Left lung (tissue), 10 donors: Measurements from ENCODE around the gene SLC47A2. TPM values are rescaled to one million over a fixed set of nuclear protein-coding genes. Genes with fewer than 3 reads are reported as not detected.

ENCODE experiments used
- ATAC-seq: fragments of 200-7000 bp; cut with Tn5 transposase; one replicate; pipeline ENCODE4 v1.9.1; 2020; ENCODE audit warnings: moderate library complexity
- DNase-seq, 4 donors: peaks; one replicate each; pipeline ENCODE4 v3.0.0-alpha.2; 2013 to 2020
- H3K27ac ChIP-seq, 2 donors: fragments of 200-600 bp; sonication (generic) in 1 of 2; one replicate each; pipeline versions ENCODE4 v1.5.0 to v1.8.0; 2020 to 2021
- H3K27me3 ChIP-seq, 2 donors: fragments of 200-600 bp; sonication (generic) in 1 of 2; one replicate each; pipeline versions ENCODE4 v1.5.0 to v1.8.0; 2020 to 2021
- H3K36me3 ChIP-seq, 2 donors: fragments of 200-600 bp; sonication (generic) in 1 of 2; one replicate each; pipeline versions ENCODE4 v1.5.0 to v1.8.0; 2020 to 2021
- H3K4me1 ChIP-seq, 2 donors: fragments of 200-600 bp; one replicate each; pipeline ENCODE4 v1.8.0; 2021
- H3K4me3 ChIP-seq, 2 donors: fragments of 200-600 bp; sonication (generic) in 1 of 2; one replicate each; pipeline versions ENCODE4 v1.5.0 to v1.8.0; 2020 to 2021; ENCODE audit warnings: mild to moderate bottlenecking in 1 of 2
- H3K9me3 ChIP-seq, 2 donors: fragments of 200-600 bp; sonication (generic) in 1 of 2; one replicate each; pipeline versions ENCODE4 v1.5.0 to v1.8.0; 2020 to 2021
- intact Hi-C, 2 donors: fragments of 100-400 bp; cut with DNase I; formaldehyde crosslinking; loops; one replicate each; pipeline versions ENCODE4 v1.11.2 to v1.14.2; 2022
- polyA plus RNA-seq, 6 donors: library from polyadenylated mRNA; unstranded; fragments of 120-200 nt; gene quantifications; one replicate each; pipeline ENCODE4 v1.2.1, GENCODE V29; 2013; ENCODE audit not compliant: insufficient read length in 6 of 6
- total RNA-seq, 2 donors: library from RNA; stranded (reverse); fragmentation: NEBNext Ultra II Directional; extraction: Animal tissue kit (Norgen Biotek cat#: 25700); gene quantifications; one replicate each; pipeline ENCODE4 v1.2.1, GENCODE V29; 2021
- TF ChIP-seq, protein P1 (sequence below), 2 donors: fragments of 200-600 bp; sonication (generic) in 1 of 2; IDR thresholded peaks; one replicate each; pipeline versions ENCODE4 v1.5.0 to v1.8.0; 2021; ENCODE audit warnings: antibody characterized with exemption in 2 of 2
- donor health status: DM: no; HTN: yes; CAD: no.
- donor health status: DM: no; HTN: no; CAD: no.

The SLC47A2 gene
- total and polyA plus RNA-seq, 8 donors = 0.20 to 0.60 (median 0.41) TPM; not detected in 2

DNA sequence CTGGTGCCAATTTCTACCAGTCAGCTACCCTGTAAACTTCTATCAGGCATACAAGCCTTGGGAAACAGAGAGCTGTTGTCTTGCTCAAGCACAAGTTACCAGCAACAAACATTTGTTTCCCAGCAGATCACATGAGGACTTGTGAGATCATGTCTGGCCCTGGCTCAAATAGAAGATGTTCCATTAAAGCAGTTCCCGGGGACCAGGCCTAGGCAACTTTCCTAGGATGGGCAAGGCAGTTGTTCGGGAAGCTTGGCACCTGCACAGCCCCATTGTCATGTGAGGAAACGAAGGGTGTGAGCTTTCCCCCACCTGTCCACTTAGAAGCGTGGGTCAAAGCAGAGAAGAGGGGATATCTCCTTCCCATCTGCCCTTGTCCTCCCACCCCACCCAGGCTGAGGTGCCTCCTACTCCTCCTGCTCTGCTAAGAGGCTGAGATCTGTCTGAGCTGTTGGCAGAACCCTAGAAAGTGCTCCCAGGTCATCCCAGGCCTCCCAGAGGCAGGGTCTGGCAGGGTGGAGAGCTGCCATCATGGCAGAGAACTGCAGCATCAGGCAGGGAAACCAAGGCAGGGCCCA is 11.2 kb upstream of the SLC47A2 start:
- TF ChIP-seq, protein P1, sequence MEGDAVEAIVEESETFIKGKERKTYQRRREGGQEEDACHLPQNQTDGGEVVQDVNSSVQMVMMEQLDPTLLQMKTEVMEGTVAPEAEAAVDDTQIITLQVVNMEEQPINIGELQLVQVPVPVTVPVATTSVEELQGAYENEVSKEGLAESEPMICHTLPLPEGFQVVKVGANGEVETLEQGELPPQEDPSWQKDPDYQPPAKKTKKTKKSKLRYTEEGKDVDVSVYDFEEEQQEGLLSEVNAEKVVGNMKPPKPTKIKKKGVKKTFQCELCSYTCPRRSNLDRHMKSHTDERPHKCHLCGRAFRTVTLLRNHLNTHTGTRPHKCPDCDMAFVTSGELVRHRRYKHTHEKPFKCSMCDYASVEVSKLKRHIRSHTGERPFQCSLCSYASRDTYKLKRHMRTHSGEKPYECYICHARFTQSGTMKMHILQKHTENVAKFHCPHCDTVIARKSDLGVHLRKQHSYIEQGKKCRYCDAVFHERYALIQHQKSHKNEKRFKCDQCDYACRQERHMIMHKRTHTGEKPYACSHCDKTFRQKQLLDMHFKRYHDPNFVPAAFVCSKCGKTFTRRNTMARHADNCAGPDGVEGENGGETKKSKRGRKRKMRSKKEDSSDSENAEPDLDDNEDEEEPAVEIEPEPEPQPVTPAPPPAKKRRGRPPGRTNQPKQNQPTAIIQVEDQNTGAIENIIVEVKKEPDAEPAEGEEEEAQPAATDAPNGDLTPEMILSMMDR (IDR thresholded peaks at IDR 0.05) = no peak
- intact Hi-C loops = no loop called here
- peak in 3 of 4 donors; percentile 35 to 86 (median 70) for DNase-seq

DNA sequence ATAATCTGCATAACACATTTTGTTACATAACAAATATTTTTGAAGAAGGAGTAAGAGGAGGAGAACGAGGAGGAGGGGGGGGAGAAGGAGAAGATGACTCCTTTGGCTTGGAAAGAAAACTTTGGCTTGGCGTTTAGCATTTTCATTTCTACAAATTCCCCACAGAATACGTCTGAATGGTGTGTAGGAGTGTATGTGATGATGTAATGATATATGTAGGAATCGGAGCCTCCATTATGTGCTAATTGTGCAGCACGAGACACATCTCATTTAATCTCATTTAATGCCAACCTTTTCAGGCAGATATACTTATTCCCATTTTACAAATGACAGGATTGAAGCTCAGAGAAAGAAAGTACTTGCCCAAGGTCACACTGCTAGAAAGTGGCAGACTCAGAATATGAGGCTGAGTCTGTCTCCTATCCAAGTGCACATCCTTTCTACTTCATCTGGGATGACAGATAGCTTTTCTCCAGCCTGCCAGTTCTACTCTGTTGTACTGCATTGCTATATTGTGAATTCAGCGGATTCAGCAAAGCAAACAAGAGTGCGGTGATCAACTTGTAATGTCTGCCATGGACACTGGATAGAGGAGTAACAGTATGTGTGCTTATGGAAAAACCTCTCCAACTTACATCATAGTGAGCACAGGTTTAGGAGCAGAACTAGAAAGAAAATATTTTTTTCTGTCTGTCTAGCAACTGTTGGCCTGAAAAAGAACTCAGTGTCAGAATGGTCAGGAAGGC is 10.4 kb upstream of the SLC47A2 start:
- DNase-seq (no peak), ATAC-seq (no peak)
- intact Hi-C loops = no loop called here
- Histone ChIP-seq H3K4me3 (no peak overlapping the region), H3K9me3 (no peaks in the 10 kb centered on the region), H3K27me3 (no peaks in the 10 kb centered on the region), H3K4me1 (peaks cover 12 to 55% of the 10 kb centered on the region in 2 donors), H3K27ac (peak overlapping the region; percentile 43 to 83), H3K36me3 (no peaks in the 10 kb centered on the region)
- TF ChIP-seq, protein P1 (IDR thresholded peaks at IDR 0.05) = no peak

More for the DNA sequence above, 11.2 kb upstream of the SLC47A2 start:
- peak overlapping the region; percentile 43 to 83 for H3K27ac ChIP-seq
- peak; percentile 48 for ATAC-seq
- no peak overlapping the region for H3K4me3 ChIP-seq
- H3K36me3 ChIP-seq = no peaks in the 10 kb centered on the region
- H3K27me3 ChIP-seq = no peaks in the 10 kb centered on the region
- peaks cover 12 to 55% of the 10 kb centered on the region in 2 donors for H3K4me1 ChIP-seq
- no peaks in the 10 kb centered on the region for H3K9me3 ChIP-seq

DNA sequence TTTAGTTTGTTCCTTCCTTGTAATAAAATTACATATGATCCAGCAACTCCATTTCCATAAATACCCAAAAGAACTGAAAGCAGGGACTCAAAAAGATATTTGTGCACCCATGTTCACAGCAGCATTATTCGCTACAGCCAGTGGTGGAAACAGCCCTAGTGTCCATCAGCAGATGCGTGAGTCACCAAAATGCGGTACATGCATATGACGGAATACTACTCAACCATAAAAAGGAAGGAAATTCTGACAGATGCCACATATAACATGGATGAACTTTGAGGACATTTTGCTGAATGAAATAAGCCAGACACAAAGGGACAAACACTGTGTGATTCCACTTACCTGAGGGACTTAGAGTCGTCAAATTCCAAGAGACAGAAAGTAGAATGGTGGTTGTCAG is 9.1 kb upstream of the SLC47A2 start:
- TF ChIP-seq, protein P1 (IDR thresholded peaks at IDR 0.05) = no peak
- DNase-seq = no peak

DNA sequence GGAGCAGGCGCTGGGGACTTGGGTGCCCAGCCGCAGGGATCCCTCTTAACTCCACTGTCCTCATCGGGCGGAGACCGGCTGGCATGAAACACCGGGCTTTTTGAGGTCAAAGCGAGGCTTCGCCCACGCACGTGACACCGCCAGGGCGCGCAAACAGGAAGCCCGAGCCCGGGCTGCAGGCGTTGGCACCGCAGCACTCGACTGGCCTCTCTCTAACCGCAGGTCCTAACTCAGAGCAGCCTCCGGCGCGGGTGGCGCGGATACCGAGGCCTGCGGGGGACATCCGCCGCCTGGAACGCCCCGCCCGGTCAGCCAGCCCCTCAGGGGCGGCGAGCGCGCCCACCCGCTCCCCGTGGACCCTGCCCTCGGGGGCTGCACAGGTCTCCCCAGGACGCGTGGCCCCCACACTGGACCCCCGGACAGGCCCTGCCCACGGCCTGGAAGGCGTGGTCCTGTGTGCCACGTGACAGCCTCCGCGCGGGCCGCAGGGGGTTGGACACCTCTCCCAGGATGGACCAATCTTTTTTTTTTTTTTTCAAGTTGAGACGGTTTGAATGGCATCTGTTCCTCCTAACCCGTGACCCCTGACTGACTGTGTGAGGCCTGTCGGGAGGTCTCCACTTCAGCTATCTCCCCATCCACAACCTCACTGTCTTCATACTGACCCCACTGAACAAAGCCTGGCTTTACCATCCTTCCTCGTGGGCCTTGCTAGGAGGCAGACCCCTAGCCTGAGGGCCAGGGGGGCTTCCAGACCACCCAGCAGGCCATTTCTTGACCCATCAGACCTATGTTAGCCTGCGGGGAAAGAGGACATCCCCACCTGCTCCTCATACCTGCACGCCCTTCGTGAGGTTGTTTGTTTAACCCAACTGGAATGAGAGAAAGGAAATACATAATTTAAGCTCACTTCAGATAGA is 8.4 kb upstream of the SLC47A2 start:
- DNase-seq (peak in 2 of 4 donors; percentile 87 to 92), ATAC-seq (peak; percentile 75)
- H3K36me3 ChIP-seq = no peaks in the 10 kb centered on the region
- intact Hi-C loops = no loop called here
- TF ChIP-seq, protein P1 (IDR thresholded peaks at IDR 0.05) = no peak
- H3K9me3 ChIP-seq = no peaks in the 10 kb centered on the region
- peaks cover 17 to 49% of the 10 kb centered on the region in 2 donors for H3K4me1 ChIP-seq
- H3K27me3 ChIP-seq = no peaks in the 10 kb centered on the region
- peak overlapping the region; percentile 52 to 78 for H3K27ac ChIP-seq
- H3K4me3 ChIP-seq = peak overlapping the region; percentile 13 to 34

More for the DNA sequence above, 9.1 kb upstream of the SLC47A2 start:
- Histone ChIP-seq H3K27me3 (no peaks in the 10 kb centered on the region), H3K27ac (peak overlapping the region in 1 of 2 donors; percentile 78), H3K4me3 (no peak overlapping the region), H3K36me3 (no peaks in the 10 kb centered on the region), H3K9me3 (no peaks in the 10 kb centered on the region), H3K4me1 (peaks cover 15 to 48% of the 10 kb centered on the region in 2 donors)
- intact Hi-C loops = no loop called here
- no peak for ATAC-seq
